Right lobe of liver (tissue), 6 donors: ENCODE data around the gene PRPF6. TPM values are rescaled to one million over a fixed set of nuclear protein-coding genes. Genes with fewer than 3 reads are reported as not detected.

Experiments
- ATAC-seq, 4 donors: fragments of 200-7000 bp; cut with Tn5 transposase; one replicate each; pipeline ENCODE4 v1.9.1; 2020; ENCODE audit warnings: mild to moderate bottlenecking in 4 of 4, moderate library complexity in 4 of 4
- DNase-seq, 3 donors: peaks; one replicate each; pipeline ENCODE4 v3.0.0-alpha.2; 2020
- H3K27ac ChIP-seq, 3 donors: fragments of 200-600 bp; one replicate each; pipeline ENCODE4 v1.8.0; 2022
- H3K27me3 ChIP-seq, 2 donors: fragments of 200-600 bp; one replicate each; pipeline ENCODE4 v1.8.0; 2022
- H3K36me3 ChIP-seq, 4 donors: fragments of 200-600 bp; sonication (generic) in 1 of 4; one replicate each; pipeline versions ENCODE4 v1.5.1 to v1.8.0; 2017 to 2022; ENCODE audit warnings: control low read depth in 1 of 4
- H3K4me1 ChIP-seq, 4 donors: fragments of 200-600 bp; sonication (generic) in 1 of 4; one replicate each; pipeline versions ENCODE4 v1.5.1 to v1.8.0; 2017 to 2022; ENCODE audit warnings: control low read depth in 1 of 4
- H3K4me3 ChIP-seq, 3 donors: fragments of 200-600 bp; one replicate each; pipeline ENCODE4 v1.8.0; 2022
- H3K9me3 ChIP-seq, 4 donors: fragments of 200-600 bp; sonication (generic) in 1 of 4; one replicate each; pipeline versions ENCODE4 v1.5.1 to v1.8.0; 2017 to 2022; ENCODE audit warnings: control low read depth in 1 of 4
- CTCF ChIP-seq, 4 donors: fragments of 200-600 bp in 3 of 4; fragments of 450-650 bp in 1 of 4; IDR thresholded peaks; one replicate each; pipeline versions ENCODE4 v1.5.1 to v1.8.0; 2016 to 2022; ENCODE audit warnings: antibody characterized with exemption in 4 of 4, mild to moderate bottlenecking in 2 of 4
- POLR2A ChIP-seq: fragments of 450-650 bp; IDR thresholded peaks from one replicate; pipeline ENCODE4 v1.6.1; 2017; ENCODE audit warnings: antibody characterized with exemption, mild to moderate bottlenecking
- WGBS: methylation state at CpG from one replicate; pipeline ENCODE4 v1.1.6; 2018; ENCODE audit warnings: low coverage, low lambda C conversion rate; ENCODE audit not compliant: insufficient coverage; ENCODE audit errors: missing lambda C conversion rate; 5-methylcytosine and 5-hydroxymethylcytosine counted together
- intact Hi-C, 2 donors: fragments of 100-400 bp; cut with DNase I; formaldehyde crosslinking; loops; one replicate each; pipeline versions ENCODE4 v1.11.2 to v1.14.1; 2022
- total RNA-seq, 6 experiments: library from RNA; depleted of rRNA in 2 of 6; stranded (reverse); fragments of >200 nt in 2 of 6; fragmentation: NEBNext Ultra II Directional in 3 of 6; extraction: Animal tissue kit (Norgen Biotek cat#: 25700) in 3 of 6; gene quantifications; one replicate each; pipeline versions ENCODE4 v1.1.0 to v1.2.4, GENCODE V29; 2016 to 2023
- donor health status: DM: no; HTN: yes; CAD: no.
- donor health status: DM: no; HTN: no; CAD: no.
- donor health status: DM: no; HTN: no; CAD: no.
- donor health status: DM: no; HTN: yes; CAD: no.
- donor health status: DM: no; HTN: yes; CAD: no.

The PRPF6 gene
- total RNA-seq, 6 experiments from 2014 or later, result 21.7 to 28.9 (median 24.4) TPM

- DNase-seq, result peak in 2 of 3 donors; percentile 23 to 51
- H3K27ac ChIP-seq, result no peak overlapping the region
These were observed 41.6 kb upstream of the PRPF6 start for GRCh38 chr20:63939061-63939935.

GRCh38 chr20:63940071-63940471 lies 40.9 kb upstream of the PRPF6 start:
- TF ChIP-seq POLR2A (no peak), CTCF (IDR thresholded peaks at IDR 0.05) (no peak)
- 100% methylated on average over 1 of the region's 23 CpGs for whole genome bisulfite sequencing
- ATAC-seq, result no peak
- H3K9me3 ChIP-seq, result no peaks in the 10 kb centered on the region
- H3K27me3 ChIP-seq, result no peaks in the 10 kb centered on the region
- intact Hi-C loops, result no loop called here
- H3K4me3 ChIP-seq, result no peak overlapping the region
- peaks cover 0 to 39% (median 17%) of the 10 kb centered on the region in 4 donors for H3K36me3 ChIP-seq
- peak in 1 of 3 donors; percentile 52 for DNase-seq
- no peaks in the 10 kb centered on the region for H3K4me1 ChIP-seq
- H3K27ac ChIP-seq, result no peak overlapping the region

More at GRCh38 chr20:63939061-63939935, 41.6 kb upstream of the PRPF6 start:
- no peak for TF ChIP-seq CTCF (IDR thresholded peaks at IDR 0.05)
- TF ChIP-seq POLR2A, result no peak
- Histone ChIP-seq H3K4me3 (no peak overlapping the region), H3K27me3 (no peaks in the 10 kb centered on the region), H3K4me1 (no peaks in the 10 kb centered on the region), H3K36me3 (peaks cover 0 to 40% (median 13%) of the 10 kb centered on the region in 4 donors), H3K9me3 (no peaks in the 10 kb centered on the region)
- 100% methylated on average over 2 of the region's 33 CpGs for WGBS
- ATAC-seq, result no peak
- intact Hi-C loops, result loop anchor here in 1 of 2 donors (10.0 kb wide), 1 partner anchor 54 kb away; no protein-coding TSS in a partner anchor

DNA sequence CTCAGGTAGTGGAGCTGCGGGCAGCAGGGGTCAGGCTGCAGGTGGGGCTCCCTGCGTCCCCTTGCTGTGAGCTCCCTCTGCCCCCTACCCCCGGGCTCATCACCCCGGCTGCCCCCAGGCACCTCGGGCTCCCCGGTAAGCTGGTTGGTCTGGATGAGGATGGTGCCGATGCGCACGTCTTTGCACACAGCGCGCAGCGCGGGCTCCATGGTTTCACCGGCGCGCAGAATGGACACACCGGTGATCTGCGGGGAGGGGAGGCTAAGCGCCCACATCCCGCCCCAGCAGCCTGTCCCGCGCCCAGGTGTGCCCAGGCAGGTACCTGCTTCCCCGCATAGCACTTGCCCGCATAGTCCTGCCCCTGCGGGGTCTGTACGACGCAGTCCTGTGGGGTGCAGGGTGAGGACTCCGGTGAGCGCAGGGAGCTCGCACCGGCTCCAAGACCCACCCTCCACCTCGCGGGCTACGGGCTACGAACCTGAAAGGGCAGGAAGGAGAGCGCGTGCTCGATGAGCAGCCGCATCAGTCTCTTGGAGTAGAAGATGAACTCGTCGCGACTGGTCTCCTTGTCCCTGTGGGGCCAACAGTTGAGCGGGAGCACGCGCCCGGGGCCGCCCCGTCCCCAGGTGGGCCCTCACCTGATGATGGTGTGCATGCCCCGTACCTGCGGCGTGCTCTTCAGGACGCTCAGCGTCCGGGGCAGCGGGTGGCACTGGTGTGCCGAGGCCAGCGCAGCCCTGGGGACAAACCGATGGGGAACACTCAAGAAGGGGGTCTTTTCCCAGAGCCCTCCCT lies 40.3 kb upstream of the PRPF6 start:
- ATAC-seq (no peak), DNase-seq (peak in 2 of 3 donors; percentile 30 to 55)
- no peak overlapping the region for H3K27ac ChIP-seq
- no peak for TF ChIP-seq CTCF (IDR thresholded peaks at IDR 0.05)
- TF ChIP-seq POLR2A, result no peak
- intact Hi-C loops, result no loop called here
- peaks cover 0 to 40% (median 20%) of the 10 kb centered on the region in 4 donors for H3K36me3 ChIP-seq
- no peaks in the 10 kb centered on the region for H3K9me3 ChIP-seq
- H3K4me3 ChIP-seq, result no peak overlapping the region
- WGBS, result 93% methylated on average over 6 of the region's 58 CpGs
- no peaks in the 10 kb centered on the region for H3K4me1 ChIP-seq
- no peaks in the 10 kb centered on the region for H3K27me3 ChIP-seq

- Histone ChIP-seq H3K4me3 (no peak overlapping the region), H3K27ac (no peak overlapping the region), H3K4me1 (no peaks in the 10 kb centered on the region), H3K36me3 (peaks cover 0 to 44% (median 20%) of the 10 kb centered on the region in 4 donors), H3K9me3 (no peaks in the 10 kb centered on the region), H3K27me3 (no peaks in the 10 kb centered on the region)
- DNase-seq, result peak in 2 of 3 donors; percentile 64 to 66
- peak; percentile 12 to 44 (median 20) for ATAC-seq
- WGBS, result 58% methylated on average over 20 of the region's 39 CpGs
- intact Hi-C loops, result no loop called here
- TF ChIP-seq CTCF (IDR thresholded peaks at IDR 0.05) (no peak), POLR2A (no peak)
These were observed 39.5 kb upstream of the PRPF6 start for GRCh38 chr20:63941282-63942081.
